PC-3 (cell line): ENCODE data around the gene FOXO6.

Experiments
- CTCF ChIP-seq: fragments of 300-600 bp; sonication (generic); conservative IDR thresholded peaks from 2 replicates; pipeline ENCODE4 v1.5.1; 2017; ENCODE audit warnings: antibody characterized with exemption, low read depth, mild to moderate bottlenecking, low read length
- EZH2 ChIP-seq: fragments of 300-600 bp; sonication (generic); IDR thresholded peaks from one replicate; pipeline ENCODE4 v1.6.1; 2017; ENCODE audit warnings: antibody characterized with exemption, mild to moderate bottlenecking, low read length; ENCODE audit not compliant: unreplicated experiment
- EZH2phosphoT487 ChIP-seq: fragments of 300-600 bp; sonication (generic); IDR thresholded peaks from 2 replicates; pipeline ENCODE4 v1.6.1; 2018; ENCODE audit warnings: mild to moderate bottlenecking, antibody characterized with exemption, low read length, borderline replicate concordance

- TF ChIP-seq CTCF (no peak), EZH2 (no peak), EZH2phosphoT487 (no peak)
Observed at GRCh38 chr1:41391834-41392527, 30.7 kb downstream of the FOXO6 start.
